Uterus (tissue), 2 donors: ENCODE results near the gene NAPEPLD.
"Not testable (repeated sequence)": the region's sequence is repeated elsewhere in the genome, so short reads cannot be mapped to it uniquely, and the experiment has no call there.

Source experiments
- CTCF ChIP-seq, 4 experiments: fragments of 200-600 bp in 2 of 4; fragments of 450-650 bp in 2 of 4; sonication (generic) in 2 of 4; IDR thresholded peaks; one replicate each; pipeline ENCODE4 v1.5.1; 2016 to 2019; ENCODE audit warnings: antibody characterized with exemption in 4 of 4, mild to moderate bottlenecking in 2 of 4, moderate library complexity in 1 of 4
- POLR2A ChIP-seq, 2 donors: fragments of 450-650 bp; IDR thresholded peaks; one replicate each; pipeline ENCODE4 v1.6.1; 2016; ENCODE audit warnings: antibody characterized with exemption in 2 of 2, mild to moderate bottlenecking in 1 of 2, moderate library complexity in 1 of 2

- not testable (repeated sequence) for TF ChIP-seq CTCF, POLR2A (IDR thresholded peaks at IDR 0.05)
Measured at GRCh38 chr7:103152744-103153617, 4.1 kb upstream of the NAPEPLD start.
